HG03378 (cell line): ENCODE measurements around the gene GPR62.

Experiments used
- ATAC-seq: cut with Tn5 transposase; IDR thresholded peaks from one replicate; pipeline ENCODE4 v1.9.1; 2021; ENCODE audit warnings: mild to moderate bottlenecking, moderate library complexity; ENCODE audit not compliant: unreplicated experiment

Gene GPR62

DNA sequence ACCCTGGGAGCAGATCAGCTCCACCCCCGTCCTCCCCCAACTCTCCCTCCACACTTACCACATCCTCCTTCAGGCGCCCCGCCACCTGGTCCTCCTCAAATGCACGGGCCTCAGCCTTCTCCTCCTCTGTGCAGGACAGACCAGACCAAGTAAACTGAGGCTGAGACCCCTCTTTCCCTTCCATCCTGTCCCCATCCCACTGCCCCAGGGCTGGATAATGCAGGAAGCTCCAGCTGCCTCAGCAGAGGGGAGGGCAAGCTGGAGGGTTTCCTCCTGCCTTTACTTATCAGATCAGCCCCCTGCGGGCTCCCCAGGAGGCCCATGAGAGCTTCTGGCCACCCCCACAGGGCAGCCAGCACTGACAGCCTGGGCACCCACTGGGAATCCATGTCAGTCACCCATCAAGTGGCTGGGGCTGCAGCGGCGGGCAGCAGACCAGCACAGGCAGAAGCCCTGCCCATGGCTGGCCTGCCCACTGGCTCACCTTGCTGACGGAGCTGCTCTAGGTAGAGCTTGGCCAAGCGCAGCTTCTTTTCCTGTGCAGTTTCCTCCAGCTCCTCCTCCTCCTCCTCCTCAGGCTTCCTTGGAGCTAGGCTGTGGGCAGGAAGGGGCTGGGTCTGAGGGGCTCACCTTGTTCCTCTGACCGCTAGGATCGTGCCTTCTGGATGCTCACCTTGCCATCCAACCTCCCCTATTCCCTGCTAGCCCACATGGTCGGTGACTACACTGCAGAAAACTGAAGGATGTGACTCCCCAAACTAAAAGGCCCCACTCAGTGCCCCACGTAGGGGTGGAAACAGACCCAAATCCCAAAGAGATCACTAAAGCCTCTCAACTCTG, 17.4 kb upstream of the GPR62 start:
- no peak for ATAC-seq

DNA sequence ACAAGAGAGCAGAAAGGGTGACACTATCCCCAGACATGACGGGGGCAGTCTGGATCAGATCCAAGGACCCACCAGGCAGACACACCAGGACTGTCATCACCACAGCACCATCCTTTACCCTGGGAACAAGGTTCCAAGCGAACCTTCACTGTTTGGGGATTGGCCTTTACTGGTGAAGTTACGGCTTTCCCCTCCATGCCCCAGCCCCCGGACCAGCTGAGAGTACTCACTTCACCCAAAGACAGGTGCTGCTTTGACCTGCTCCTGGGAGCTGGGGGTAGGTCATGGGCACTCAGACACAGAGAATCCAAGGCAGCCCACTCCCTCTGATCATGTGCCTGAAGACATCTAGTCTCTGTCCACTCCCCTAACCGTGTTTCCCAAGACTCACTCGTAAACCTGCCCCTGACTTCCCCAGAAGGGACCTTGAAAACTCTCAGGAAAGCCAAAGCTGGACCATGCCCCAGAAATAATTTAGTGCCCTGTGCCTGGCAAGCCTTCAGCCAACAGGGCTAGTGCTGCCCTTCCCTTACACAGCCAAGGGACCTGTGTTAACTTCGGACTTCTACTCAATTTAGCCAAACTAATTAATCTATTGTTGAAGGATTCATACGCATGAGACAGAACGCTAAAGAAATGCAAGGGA, 16.3 kb upstream of the GPR62 start:
- no peak for ATAC-seq

DNA sequence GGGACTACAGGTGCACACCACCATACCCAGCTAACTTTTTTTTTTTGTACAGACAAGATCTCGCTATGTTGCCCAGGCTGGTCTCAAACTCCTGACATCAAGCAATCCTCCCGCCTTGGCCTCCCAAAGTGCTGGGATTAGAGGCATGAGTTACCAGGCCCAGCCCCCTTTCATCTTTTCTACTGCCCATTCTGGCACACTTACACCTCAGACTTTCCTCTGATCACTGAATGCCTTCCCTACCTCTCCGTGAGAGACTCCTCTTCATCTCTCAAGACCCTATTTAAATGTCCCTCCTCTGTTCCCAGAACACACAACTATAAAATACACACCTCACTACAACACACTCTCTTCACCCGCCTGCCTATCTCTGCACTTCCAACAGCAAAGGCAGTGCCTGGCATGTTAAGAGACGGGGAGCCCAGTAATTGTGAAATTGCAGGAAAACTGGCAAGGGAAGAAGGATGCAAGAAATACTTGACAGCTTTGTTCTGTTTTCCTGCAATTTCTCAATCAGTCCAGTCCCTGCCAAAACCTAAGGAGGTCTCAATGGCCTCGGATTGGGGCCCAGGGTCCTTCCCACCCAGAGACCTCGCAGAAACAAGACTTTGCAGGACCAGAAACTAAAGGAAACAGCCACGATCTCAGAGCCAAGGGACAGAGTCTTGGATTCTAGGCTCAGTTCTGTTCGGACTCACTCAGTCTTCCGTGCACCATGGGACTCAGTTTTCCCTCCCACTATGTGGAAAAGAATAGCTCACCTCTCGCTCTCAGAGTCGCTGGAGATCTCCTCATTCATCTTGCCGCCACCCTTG, 14.3 kb upstream of the GPR62 start:
- ATAC-seq = no peak

DNA sequence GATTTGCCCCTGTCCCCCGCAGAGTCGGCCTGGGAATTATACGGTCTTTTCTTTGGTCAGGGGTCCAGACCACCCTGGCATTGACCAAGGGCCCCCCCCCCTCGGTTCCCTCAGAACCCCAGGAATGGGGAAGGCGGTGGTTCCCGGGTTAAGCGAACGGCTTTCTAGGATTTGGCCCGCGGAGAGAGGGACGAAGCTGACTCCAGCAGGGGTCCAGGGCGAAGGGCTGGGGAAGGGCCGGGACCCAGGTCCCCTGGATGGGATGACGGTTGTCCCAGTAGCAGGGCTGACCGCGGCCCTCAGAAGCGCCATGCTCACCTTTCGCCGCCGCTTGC, 13.8 kb upstream of the GPR62 start:
- ATAC-seq = no peak

DNA sequence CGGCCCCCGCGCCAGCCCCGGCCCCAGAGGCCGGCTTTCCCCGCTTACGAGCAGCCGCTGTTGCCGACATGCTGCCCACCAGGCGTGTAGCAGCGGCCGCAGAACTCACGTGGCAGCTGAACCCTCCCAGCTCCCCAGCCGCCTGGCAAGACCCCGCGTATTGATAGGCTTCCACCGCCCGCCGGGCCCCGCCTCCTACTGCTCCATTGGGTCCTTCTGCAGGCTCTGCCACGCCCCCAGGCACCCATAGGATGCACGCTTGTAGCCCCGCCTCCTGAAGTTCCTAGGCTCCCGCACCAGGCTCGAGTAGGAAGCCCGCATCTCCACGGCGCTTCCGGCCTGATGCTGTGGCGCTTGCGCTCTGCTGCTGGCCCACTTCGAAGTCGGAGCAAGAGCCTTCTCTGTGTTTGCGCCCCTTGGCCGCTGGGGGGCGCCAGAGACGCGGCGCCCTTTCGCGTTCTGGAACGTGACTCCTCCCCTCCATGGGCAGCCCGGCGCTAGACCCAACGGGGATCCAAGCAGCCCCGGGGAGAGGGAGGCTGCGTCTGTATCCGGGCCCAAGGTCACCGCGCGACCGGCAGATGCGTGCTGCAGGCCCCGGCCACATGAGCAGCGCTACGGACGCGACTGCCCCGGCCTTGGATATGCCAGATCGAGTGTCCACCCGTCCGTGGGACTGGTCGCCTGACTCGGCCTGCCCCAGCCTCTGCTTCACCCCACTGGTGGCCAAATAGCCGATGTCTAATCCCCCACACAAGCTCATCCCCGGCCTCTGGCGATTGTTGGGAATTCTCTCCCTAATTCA, 13.2 kb upstream of the GPR62 start, which contains the start of the genes PARP3 and RRP9:
PARP3 (plus strand) TSS at position 566 of the 805 bp plus-strand sequence. CDS start 993 bp downstream, outside the sequence.
RRP9 (minus strand) TSS at position 107 of the 805 bp plus-strand sequence; CDS start at position 70, 37 bp downstream.
- ATAC-seq = peak; percentile 87

DNA sequence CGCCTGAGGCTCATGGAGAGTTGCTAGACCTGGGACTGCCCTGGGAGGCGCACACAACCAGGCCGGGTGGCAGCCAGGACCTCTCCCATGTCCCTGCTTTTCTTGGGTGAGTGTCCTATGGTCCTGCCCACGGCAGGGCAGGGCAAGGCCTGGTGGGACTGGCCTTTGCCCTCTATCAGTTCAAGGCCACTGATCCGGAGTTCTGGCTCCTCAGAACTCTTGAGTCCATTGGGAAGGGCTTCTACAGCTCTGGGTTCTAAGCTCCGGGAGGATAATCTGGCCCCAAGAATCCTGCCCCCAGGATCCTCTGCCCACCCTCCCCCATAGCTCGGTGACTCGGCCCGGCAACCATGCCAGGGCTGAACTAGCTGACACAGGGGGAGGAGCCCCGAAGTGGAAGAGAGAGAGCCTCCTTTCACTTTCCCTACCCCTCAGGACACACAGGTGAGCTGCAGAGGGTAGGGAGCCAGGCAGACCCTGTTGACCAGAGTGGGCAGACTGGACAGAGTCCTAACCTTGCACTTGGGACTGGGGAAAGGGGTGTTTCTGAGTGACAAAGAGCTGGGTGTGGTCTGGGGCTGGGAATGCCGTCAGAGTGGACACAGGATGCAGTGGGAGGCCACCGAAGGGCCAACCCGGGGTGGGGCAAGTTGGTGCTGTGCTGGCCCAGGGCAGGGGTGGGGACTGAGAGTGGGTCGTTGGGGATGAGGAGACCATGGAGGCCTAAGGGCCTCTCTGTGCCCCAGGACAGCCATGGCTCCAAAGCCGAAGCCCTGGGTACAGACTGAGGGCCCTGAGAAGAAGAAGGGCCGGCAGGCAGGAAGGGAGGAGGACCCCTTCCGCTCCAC, 12.4 kb upstream of the GPR62 start:
- ATAC-seq = no peak

DNA sequence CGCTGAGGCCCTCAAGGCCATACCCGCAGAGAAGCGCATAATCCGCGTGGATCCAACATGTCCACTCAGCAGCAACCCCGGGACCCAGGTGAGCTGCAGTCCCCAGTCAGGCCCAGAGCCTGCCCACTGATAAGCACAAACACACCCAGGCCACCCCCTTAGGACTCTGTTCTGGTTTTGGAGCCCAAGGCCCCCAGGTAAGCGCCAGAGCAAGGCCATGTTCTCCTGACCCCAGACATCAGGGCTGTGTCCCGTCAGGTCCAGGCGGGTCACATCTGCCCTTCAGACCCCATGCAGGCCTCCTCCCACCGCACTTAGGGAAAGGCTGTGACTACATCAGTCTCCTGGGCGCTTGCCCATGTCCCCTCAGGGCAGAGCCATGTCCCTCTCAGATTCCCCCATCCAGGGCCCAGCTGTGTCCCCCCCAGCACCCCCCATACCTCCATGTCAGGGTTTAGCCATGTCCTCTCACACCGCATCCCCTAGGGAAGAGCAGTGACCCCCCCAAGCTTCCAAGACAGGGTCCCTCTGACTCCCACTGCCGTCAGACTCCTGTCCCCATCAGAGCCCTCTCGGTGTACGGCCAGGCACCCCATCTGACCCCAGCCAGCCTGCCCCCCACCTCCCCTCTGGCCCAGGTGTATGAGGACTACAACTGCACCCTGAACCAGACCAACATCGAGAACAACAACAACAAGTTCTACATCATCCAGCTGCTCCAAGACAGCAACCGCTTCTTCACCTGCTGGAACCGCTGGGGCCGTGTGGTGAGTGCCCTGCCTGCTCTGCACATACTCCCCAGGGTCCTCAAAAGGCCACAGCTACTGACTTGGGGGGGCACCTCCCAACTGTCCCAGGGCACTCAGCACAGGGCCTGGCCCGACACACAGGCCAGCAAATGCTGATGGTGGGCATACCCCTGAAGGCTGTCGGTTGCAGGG, 11.5 kb upstream of the GPR62 start:
- no peak for ATAC-seq

DNA sequence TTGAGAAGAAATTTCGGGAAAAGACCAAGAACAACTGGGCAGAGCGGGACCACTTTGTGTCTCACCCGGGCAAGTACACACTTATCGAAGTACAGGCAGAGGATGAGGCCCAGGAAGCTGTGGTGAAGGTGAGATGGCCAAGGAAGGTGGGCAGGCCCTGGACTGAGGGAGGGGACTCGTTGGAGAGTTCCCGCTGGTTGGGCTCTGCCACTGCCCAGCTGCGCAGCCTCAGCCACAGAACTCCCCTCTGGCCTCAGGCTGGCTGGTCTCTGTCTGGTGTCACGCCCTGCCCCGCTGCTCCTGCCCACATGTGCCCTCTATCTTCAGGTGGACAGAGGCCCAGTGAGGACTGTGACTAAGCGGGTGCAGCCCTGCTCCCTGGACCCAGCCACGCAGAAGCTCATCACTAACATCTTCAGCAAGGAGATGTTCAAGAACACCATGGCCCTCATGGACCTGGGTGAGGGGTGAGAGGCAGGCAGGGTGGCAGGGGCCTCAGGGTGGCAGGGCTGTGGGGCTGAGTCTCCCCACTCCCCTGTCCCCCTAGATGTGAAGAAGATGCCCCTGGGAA, 10.6 kb upstream of the GPR62 start:
- no peak for ATAC-seq

DNA sequence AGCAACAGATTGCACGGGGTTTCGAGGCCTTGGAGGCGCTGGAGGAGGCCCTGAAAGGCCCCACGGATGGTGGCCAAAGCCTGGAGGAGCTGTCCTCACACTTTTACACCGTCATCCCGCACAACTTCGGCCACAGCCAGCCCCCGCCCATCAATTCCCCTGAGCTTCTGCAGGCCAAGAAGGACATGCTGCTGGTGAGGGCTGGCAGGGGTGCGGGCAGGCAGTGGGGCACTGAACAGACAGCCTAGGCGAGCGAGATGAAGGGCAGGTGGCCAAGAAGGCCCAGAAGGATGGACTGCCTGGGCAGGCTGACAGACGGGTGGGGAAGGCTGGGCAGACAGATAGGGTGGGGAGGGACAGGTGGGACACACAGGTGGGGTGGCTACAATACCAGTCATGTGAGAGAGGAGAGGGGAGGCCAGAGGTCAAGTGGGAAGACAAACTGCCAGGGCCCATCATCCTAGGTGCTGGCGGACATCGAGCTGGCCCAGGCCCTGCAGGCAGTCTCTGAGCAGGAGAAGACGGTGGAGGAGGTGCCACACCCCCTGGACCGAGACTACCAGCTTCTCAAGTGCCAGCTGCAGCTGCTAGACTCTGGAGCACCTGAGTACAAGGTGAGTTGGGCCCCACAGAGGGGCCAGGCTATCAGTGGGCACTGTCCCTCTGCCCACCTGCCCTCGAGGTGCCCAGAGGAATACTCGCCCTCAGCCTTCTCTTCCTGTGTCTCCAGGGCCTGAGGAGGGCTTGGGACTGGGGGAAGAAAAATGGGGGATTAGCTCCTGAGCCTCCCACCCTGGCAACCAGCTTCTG, 9.9 kb upstream of the GPR62 start:
- ATAC-seq = no peak

DNA sequence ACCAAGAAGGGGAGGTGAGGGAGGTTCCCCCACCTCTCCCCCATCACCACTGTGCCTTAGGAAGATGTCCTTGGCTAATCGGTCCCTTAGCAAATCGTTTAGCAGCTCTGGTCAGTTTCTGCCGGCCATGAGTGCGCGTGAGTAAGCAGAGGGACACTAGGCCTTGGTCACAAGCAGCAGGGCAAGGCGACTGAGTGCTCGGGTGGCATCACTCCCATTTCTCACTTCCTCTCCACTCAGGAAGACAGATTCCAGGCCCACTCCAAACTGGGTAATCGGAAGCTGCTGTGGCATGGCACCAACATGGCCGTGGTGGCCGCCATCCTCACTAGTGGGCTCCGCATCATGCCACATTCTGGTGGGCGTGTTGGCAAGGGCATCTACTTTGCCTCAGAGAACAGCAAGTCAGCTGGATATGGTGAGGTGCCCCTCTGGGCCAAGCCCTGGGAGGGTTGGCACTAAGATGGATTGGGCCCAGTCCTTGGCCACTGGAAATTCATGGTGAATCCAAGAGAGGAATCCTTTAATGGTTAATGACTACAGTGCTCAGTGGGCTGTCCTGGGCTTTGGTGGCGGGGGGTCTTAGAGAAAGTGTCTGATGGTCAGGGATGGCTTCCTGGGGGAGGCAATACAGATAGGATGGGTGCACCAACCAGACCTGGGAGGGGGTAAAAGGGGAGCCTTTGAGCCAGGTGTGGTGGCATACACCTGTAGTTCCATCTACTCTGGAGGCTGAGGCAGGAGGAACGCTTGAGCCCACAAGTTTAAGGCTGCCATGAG, 9.1 kb upstream of the GPR62 start:
- ATAC-seq = no peak

DNA sequence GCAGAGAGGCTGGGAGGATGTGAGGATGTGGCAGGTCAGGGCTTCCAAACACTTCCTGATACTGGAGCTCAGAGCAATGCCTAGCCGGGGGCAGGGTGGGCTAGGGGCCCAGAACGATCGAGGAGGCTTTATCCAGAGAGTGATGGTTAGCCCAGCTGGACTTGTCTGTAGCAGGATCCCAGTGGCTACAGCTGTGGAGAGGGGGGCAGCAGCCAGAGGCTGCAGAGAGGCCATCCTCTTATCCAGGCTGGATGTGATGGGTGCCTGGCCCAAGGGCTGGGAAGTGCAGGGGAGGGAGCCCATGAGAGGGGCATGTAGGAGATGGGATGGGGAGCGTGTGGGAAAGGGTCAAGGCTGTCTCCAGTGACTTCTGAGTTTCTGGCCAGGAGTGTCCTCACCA, 8.4 kb upstream of the GPR62 start:
- no peak for ATAC-seq

DNA sequence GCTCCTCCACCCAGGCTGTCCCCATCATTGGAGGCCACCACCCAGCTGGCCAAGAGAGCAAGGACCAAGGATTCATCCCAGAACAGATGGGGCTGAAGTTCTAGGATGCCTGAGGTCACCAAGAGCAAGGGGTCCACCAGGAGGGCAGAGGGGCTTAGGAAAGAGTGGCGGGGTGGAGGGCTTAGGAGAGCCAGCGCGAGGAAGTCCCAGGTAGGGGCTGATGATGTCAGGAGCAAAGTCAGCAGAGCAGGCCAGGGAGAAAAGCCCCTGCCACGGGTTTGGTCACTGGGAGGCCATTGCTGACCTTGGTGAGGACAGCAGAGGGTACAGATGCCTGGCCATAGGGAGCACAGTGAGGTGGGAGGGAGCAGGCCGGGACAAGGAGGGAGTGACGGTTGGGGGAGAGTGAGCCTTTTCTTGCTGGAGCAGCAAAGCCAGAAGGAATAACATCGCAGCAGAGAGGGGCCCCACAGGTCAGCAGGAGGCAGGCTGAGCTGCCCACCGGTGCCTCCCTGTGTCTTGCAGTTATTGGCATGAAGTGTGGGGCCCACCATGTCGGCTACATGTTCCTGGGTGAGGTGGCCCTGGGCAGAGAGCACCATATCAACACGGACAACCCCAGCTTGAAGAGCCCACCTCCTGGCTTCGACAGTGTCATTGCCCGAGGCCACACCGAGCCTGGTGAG, 7.8 kb upstream of the GPR62 start:
- ATAC-seq = no peak

DNA sequence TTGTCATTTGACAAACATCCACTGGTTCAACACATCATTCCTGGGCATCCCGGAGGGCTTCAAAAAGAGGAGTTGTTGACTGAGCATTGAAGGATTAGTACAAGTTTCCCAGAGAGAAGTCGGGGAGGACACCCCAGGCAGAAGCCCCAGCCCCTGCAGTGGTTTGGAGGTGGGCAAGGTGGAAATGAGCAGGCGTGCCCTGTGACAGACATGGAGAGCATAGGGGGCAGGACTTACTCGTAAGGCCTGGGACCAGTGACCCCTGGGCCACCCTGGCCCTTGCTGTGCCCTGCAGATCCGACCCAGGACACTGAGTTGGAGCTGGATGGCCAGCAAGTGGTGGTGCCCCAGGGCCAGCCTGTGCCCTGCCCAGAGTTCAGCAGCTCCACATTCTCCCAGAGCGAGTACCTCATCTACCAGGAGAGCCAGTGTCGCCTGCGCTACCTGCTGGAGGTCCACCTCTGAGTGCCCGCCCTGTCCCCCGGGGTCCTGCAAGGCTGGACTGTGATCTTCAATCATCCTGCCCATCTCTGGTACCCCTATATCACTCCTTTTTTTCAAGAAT, 7.1 kb upstream of the GPR62 start:
- ATAC-seq = no peak

DNA sequence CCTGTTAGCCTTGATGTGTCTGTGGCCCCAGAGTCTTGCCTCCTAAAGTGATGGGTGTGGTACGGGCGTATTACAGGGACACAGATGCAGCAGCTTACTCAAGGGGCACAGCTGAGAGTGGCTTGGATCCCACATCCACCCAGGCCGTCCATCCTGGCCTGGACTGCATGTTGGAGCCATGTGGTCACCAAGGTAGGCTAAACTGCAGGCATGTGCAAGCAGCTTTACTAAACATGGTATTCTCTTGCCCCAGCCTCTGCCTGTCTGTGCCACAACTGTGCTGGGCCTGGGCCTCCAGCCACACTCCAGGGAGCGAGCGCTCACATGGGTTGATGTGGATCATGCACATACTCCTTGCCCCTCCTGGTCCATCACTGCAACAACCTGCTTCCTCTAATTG, 6.1 kb upstream of the GPR62 start:
- ATAC-seq = no peak

DNA sequence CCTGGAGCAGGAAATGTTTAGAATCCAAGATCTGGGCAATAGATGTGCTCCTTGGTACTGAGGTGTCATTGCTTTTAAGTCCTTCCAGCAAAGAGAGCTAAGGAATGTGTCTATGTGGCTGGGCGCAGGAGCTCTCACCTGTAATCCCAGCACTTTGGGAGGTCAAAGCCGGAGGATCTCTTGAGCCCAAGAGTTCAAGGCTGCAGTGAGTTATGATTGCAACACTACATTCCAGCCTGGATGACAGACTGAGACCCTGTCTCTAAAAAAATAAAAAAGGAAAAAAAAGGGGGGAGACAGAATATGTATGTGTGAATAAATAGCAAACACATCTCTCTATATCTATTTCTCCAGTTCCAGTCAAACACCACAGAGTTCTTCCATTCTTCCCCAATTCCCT, 4.3 kb upstream of the GPR62 start:
- no peak for ATAC-seq

DNA sequence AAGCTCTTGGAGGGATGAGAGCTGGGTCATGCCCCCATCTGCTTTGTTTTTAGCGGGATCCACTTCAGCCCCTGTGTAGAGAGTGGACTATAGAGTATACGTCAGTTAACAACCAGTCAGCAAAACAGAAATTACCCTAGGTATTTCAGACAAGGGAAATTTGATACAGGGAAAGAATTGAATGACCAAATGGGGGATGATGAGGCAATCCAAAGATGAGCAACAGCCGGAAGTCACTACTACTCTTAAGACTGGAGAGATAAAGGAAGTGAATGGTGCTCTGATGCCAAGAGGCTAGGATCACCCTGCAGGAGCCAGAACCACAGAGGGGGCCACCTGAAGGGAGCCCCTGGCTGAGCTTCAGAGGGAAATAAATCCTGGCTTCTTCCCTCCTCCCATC, 1.7 kb upstream of the GPR62 start:
- no peak for ATAC-seq
